ENCODE data around the gene EHD4.

EHD4 gene

GRCh38 chr15:41890050-41890690 is 82.2 kb downstream of the EHD4 start:
- H3K4me3 ChIP-seq (ENCODE audit: low read depth, low read length) = no peak overlapping the region
- no peak for DNase-seq (ENCODE audit: low read depth)

- H3K4me3 ChIP-seq (ENCODE audit: low read depth, low read length) = no peak overlapping the region
- DNase-seq (ENCODE audit: low read depth) = no peak
These were observed 83.6 kb downstream of the EHD4 start for GRCh38 chr15:41888662-41889253.

GRCh38 chr15:41887893-41888292 is 84.5 kb downstream of the EHD4 start:
- no peak overlapping the region for H3K4me3 ChIP-seq (ENCODE audit: low read depth, low read length)
- no peak for DNase-seq (ENCODE audit: low read depth)

GRCh38 chr15:41887161-41887560 is 85.2 kb downstream of the EHD4 start:
- DNase-seq (ENCODE audit: low read depth) = no peak
- H3K4me3 ChIP-seq (ENCODE audit: low read depth, low read length) = no peak overlapping the region

GRCh38 chr15:41886741-41887140 is 85.6 kb downstream of the EHD4 start:
- H3K4me3 ChIP-seq (ENCODE audit: low read depth, low read length) = no peak overlapping the region
- no peak for DNase-seq (ENCODE audit: low read depth)

GRCh38 chr15:41885841-41886240 is 86.5 kb downstream of the EHD4 start:
- no peak for DNase-seq (ENCODE audit: low read depth)
- no peak overlapping the region for H3K4me3 ChIP-seq (ENCODE audit: low read depth, low read length)

- H3K4me3 ChIP-seq (ENCODE audit: low read depth, low read length) = no peak overlapping the region
These were observed 87.0 kb downstream of the EHD4 start for GRCh38 chr15:41885321-41885720.

GRCh38 chr15:41884458-41884857 is 87.9 kb downstream of the EHD4 start:
- DNase-seq (ENCODE audit: low read depth) = no peak
- H3K4me3 ChIP-seq (ENCODE audit: low read depth, low read length) = no peak overlapping the region

More at GRCh38 chr15:41885321-41885720, 87.0 kb downstream of the EHD4 start:
- no peak for DNase-seq (ENCODE audit: low read depth)

- no peak for DNase-seq (ENCODE audit: low read depth)
- no peak overlapping the region for H3K4me3 ChIP-seq (ENCODE audit: low read depth, low read length)
These were observed 88.9 kb downstream of the EHD4 start for GRCh38 chr15:41883484-41883825.

- no peak for DNase-seq (ENCODE audit: low read depth)
- no peak overlapping the region for H3K4me3 ChIP-seq (ENCODE audit: low read depth, low read length)
These were observed 89.5 kb downstream of the EHD4 start for GRCh38 chr15:41882689-41883483.

GRCh38 chr15:41881920-41882688 is 90.3 kb downstream of the EHD4 start:
- DNase-seq (ENCODE audit: low read depth) = no peak
- no peak overlapping the region for H3K4me3 ChIP-seq (ENCODE audit: low read depth, low read length)

- DNase-seq (ENCODE audit: low read depth) = no peak
- no peak overlapping the region for H3K4me3 ChIP-seq (ENCODE audit: low read depth, low read length)
These were observed 90.8 kb downstream of the EHD4 start for GRCh38 chr15:41881550-41881919.

- no peak for DNase-seq (ENCODE audit: low read depth)
- H3K4me3 ChIP-seq (ENCODE audit: low read depth, low read length) = no peak overlapping the region
These were observed 91.3 kb downstream of the EHD4 start for GRCh38 chr15:41881086-41881485.

- DNase-seq (ENCODE audit: low read depth) = no peak
- H3K4me3 ChIP-seq (ENCODE audit: low read depth, low read length) = no peak overlapping the region
These were observed 92.0 kb downstream of the EHD4 start for GRCh38 chr15:41880156-41880877.

- no peak overlapping the region for H3K4me3 ChIP-seq (ENCODE audit: low read depth, low read length)
- no peak for DNase-seq (ENCODE audit: low read depth)
These were observed 93.0 kb downstream of the EHD4 start for GRCh38 chr15:41879321-41879845.

GRCh38 chr15:41878355-41878699 is 94.0 kb downstream of the EHD4 start:
- H3K4me3 ChIP-seq (ENCODE audit: low read depth, low read length) = no peak overlapping the region
- no peak for DNase-seq (ENCODE audit: low read depth)

GRCh38 chr15:41877631-41878354 is 94.6 kb downstream of the EHD4 start:
- no peak for DNase-seq (ENCODE audit: low read depth)
- no peak overlapping the region for H3K4me3 ChIP-seq (ENCODE audit: low read depth, low read length)

- H3K4me3 ChIP-seq (ENCODE audit: low read depth, low read length) = no peak overlapping the region
- DNase-seq (ENCODE audit: low read depth) = no peak
These were observed 95.7 kb downstream of the EHD4 start for GRCh38 chr15:41876689-41877088.

- H3K4me3 ChIP-seq (ENCODE audit: low read depth, low read length) = no peak overlapping the region
- DNase-seq (ENCODE audit: low read depth) = no peak
These were observed 96.3 kb downstream of the EHD4 start for GRCh38 chr15:41876007-41876406.

Measured in skeletal muscle cell (primary cell).